HUES6 (cell line): ENCODE measurements around the gene CSHL1.
"Not testable (repeated sequence)": the region's sequence is repeated elsewhere in the genome, so short reads cannot be mapped to it uniquely, and the experiment has no call there.

Source experiments
- H3K27ac ChIP-seq: 2 replicates; pipeline ENCODE4 v1.7.0; 2013; ENCODE audit warnings: low read depth, mild to moderate bottlenecking, low read length, inconsistent platforms
- H3K27me3 ChIP-seq: 2 replicates; pipeline ENCODE4 v1.6.1; 2013; ENCODE audit warnings: low read length; ENCODE audit not compliant: control insufficient read depth, insufficient read depth
- H3K36me3 ChIP-seq: 2 replicates; pipeline ENCODE4 v1.6.1; 2013; ENCODE audit warnings: low read length; ENCODE audit not compliant: control insufficient read depth, insufficient read depth
- H3K4me1 ChIP-seq: 2 replicates; pipeline ENCODE4 v1.6.1; 2013; ENCODE audit warnings: low read length; ENCODE audit not compliant: control insufficient read depth, insufficient read depth
- H3K4me3 ChIP-seq: 2 replicates; pipeline ENCODE4 v1.5.1; 2013; ENCODE audit warnings: low read depth, low read length
- H3K9ac ChIP-seq: one replicate; pipeline ENCODE4 v1.6.1; 2013; ENCODE audit warnings: mild to moderate bottlenecking, low read length
- H3K9me3 ChIP-seq: 2 replicates; pipeline ENCODE4 v1.6.1; 2013; ENCODE audit warnings: low read depth, low read length; ENCODE audit not compliant: control insufficient read depth, insufficient read depth

The CSHL1 gene

DNA sequence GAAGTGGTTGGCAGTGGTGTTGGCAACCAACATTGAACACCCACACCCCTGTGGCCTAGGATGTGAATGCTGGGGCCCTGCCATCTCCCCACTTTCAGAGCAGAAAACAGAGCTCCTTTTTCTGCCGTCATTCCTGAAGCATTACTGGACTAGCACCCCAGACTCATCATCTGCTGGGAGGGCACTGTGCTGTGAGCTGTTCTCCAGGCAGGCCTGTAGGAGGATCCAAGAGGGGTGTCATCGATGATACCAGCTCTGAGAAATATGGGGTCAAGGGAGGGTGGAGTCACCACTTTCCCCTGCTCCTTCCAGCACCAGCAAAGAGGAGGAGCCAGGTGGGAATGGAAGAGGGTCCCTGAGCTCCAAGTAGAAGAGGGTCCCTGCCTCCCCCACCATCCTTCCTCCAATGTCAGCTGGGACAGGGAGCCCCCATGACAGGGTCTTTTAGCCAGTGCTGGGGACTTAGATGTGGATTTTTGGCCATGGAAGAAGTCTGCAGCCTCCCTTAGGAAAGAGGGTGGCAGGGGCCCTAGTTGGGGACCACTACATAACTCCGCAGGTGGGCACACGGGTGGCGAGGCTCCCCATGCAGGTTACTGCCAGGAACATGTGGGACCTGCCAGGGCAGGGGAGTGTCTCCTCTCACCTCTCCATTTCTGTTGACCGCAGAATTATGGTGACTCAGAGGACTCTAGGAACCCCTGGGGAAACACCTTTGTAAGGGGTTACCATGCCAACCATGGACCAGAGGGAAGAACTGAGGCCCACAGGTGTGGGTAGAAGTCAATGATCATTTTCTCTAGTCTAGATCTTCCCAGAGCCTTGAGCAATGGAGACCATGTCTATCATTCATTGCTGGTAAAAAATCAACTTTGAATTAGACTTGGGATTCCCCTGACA, 11.9 kb downstream of the CSHL1 start:
- not testable (repeated sequence) for H3K36me3 ChIP-seq, H3K27ac ChIP-seq, H3K9me3 ChIP-seq, H3K9ac ChIP-seq, H3K4me1 ChIP-seq, H3K27me3 ChIP-seq, H3K4me3 ChIP-seq

DNA sequence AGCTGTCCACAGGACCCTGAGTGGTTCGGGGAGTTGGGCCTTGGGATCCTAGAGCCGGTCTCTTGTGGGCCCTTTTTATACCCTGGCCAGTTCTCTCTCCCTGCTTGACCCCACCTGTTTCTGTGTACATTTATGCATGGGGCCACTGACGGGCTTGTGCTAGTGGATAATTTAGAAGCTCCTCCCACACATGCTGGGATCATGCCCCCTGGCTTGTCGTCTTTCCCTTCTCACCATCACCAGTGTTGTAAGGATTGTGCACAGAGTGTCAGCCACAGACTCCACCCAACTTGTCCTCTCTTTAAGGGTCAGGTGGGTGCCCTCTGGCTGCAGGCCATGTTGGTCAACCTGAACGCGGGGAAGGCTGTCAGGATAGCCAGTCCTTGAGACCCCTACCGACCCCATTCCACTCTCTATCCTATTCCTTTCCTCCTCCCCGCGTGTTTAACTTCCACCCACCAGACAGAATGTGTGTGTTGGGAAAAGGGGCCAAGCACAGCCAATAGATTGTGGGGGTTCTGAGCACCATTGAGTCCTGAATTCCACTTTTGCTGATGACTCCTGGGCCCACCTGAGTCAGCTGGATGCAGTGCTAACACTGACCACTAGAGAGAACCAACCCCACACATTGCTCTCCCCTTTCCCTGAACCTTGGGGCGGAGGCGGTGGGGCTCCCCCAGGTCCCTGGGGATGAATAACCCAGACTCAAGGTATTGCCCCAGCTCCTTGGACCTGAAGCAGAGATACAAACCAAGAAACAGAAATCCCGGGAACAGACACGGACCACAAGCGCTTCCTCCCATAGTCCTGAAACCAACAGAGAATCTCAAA, 14.3 kb downstream of the CSHL1 start, which contains the start of gene CSH1:
Gene CSH1, minus strand, starts transcription at position 51 of the 831 bp plus-strand sequence. CDS start 63 bp downstream, outside the sequence.
- H3K9ac ChIP-seq, H3K4me3 ChIP-seq, H3K27ac ChIP-seq, H3K36me3 ChIP-seq, H3K27me3 ChIP-seq, H3K9me3 ChIP-seq, H3K4me1 ChIP-seq: not testable (repeated sequence)

DNA sequence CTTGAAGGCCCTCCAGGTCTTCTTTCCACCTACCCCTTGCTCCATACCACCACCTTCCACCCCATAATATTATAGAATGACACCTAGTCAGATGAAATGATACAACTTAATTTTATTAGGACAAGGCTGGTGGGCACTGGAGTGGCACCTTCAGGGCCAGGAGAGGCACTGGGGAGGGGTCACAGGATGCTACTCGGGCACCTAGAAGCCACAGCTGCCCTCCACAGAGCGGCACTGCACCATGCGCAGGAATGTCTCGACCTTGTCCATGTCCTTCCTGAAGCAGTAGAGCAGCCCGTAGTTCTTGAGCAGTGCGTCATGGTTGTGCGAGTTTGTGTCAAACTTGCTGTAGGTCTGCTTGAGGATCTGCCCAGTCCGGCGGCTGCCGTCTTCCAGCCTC, 16.2 kb downstream of the CSHL1 start:
- H3K27me3 ChIP-seq, H3K27ac ChIP-seq, H3K4me3 ChIP-seq, H3K36me3 ChIP-seq, H3K4me1 ChIP-seq, H3K9ac ChIP-seq, H3K9me3 ChIP-seq: not testable (repeated sequence)

DNA sequence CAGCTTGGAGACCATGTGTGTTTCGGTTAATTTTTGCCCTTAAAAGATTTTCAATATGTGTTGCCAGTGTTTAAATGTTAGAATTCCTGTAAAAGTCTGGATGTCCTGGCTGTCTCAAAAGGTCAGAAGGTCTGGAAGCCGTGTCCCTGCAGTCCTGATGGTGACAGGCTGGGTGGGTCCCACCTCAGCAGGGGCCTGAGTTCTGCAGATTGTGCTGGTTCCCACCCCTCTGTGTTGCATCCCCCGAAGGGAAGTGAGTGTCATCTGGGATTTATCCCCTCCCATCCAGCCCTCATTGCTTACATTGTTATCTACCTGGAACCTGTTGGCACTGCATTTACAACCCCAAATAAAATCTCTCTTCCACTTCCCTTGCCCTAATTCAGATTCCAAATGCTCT, 17.0 kb downstream of the CSHL1 start:
- H3K4me3 ChIP-seq, H3K36me3 ChIP-seq, H3K27me3 ChIP-seq, H3K9ac ChIP-seq, H3K27ac ChIP-seq, H3K9me3 ChIP-seq, H3K4me1 ChIP-seq: not testable (repeated sequence)

DNA sequence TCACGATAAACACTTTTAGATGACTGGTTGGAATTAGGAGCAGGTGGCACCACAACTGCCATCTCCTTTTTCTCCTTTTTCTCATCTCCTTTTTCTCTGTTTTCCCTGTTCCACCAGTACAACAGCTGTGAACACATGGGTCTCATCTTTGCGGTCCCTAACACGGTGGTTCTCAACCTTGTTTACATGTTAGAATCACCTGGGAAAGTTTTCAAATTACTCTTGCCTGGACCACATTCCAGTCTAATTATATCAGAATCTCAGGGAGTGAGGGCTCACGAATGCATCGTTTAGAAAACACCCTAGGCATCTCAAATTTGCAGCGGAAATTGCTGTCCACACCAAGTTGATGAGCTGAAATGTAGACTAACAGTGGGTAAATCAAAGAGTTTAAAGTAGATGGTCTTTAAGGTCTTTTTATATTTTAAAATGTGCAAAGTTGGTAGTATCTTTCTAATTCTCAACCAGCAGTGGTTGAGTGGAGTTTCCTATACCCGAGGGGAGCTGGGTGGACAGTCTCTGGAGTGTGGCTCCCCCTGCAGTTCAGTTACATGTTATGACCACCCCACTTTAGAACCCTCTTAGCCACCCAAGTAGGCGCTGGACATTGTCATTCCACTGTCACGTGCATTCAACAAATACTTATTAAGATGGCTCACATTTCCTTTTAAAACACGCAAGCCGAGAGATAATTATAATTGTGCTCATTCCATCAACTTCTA, 18.6 kb downstream of the CSHL1 start:
- not testable (repeated sequence) for H3K36me3 ChIP-seq, H3K9me3 ChIP-seq, H3K4me3 ChIP-seq, H3K4me1 ChIP-seq, H3K9ac ChIP-seq, H3K27me3 ChIP-seq, H3K27ac ChIP-seq

DNA sequence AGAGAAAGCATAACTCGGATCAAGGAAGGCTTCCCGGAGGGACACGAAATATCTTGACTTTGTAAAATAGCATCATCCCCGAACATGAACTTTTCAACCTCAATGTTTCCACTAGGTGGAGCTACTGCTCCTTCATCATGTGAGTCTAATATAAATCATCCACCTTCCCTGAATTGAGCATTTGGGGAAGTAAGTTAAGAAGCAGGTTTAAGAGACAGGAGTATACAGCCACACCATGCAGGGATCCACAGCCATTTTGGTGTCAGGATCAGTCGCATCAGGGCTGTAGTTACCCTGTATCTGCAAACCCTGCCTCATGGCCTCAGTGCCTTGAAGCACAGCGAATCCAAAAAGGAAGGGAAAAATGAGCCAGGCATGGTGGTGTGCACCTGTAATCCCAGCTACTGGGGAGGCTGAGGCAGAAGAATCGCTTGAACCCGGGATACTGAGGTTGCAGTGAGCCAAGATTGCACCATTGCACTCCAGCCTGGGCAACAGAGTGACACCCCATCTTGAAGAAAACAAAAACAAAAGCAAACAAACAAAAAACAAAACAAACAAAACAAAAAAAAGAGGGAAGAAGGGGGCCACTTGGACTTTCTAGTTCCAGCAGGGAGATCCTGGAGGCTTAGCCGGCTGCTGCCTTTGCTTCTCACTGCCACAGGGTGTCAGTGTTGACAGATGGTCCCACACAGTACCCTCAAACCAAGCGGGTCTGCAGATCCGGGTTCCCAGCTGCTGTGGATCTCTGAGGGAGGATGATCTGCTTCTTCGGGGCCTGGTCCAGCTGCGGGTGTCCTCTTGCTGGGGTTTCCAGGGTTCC, 21.8 kb downstream of the CSHL1 start:
- H3K4me3 ChIP-seq, H3K9me3 ChIP-seq, H3K27ac ChIP-seq, H3K36me3 ChIP-seq, H3K27me3 ChIP-seq, H3K9ac ChIP-seq, H3K4me1 ChIP-seq: not testable (repeated sequence)

DNA sequence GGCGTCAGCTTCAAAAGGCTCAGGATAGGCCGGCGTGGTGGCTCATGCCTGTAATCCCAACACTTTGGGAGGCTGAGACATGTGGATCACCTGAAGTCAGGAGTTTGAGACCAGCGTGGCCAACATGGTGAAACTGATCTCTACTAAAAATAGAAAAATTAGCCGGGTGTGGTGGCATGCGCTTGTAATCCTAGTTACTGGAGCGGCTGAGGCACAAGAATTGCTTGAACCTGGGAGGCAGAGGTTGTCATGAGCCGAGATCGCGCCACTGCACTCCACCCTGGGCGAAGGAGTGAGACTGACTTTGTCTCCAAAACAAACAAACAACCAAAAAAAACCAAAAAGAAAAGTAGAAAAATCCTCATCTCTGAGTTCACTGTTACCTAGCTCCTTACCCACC, 25.9 kb downstream of the CSHL1 start:
- H3K4me3 ChIP-seq, H3K27me3 ChIP-seq, H3K9ac ChIP-seq, H3K36me3 ChIP-seq, H3K27ac ChIP-seq, H3K9me3 ChIP-seq: not testable (repeated sequence)
- H3K4me1 ChIP-seq = peaks cover 14% of the 10 kb centered on the region

DNA sequence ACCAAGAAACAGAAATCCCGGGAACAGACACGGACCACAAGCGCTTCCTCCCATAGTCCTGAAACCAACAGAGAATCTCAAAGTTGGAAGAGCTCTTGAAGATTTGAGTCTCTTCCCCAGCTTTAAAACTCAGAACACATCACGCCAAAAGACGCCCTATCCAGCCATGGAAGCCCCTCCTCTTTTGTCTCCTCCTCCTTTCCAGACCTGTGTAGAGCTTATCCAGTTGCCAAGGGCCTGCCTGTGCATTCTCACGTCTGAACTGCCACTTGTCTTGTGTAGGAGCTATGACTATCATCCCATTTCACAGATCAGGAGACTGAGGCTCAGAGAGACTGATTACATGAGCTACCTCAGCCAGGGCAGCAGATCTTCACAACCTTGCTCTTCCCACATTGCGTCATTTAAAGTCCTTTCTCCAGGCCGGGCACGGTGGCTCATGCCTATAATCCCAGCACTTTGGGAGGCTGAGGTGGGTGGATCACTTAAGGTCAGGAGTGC, 28.4 kb downstream of the CSHL1 start:
- not testable (repeated sequence) for H3K27me3 ChIP-seq, H3K9me3 ChIP-seq, H3K27ac ChIP-seq, H3K9ac ChIP-seq, H3K4me3 ChIP-seq, H3K36me3 ChIP-seq
- peaks cover 14% of the 10 kb centered on the region for H3K4me1 ChIP-seq

DNA sequence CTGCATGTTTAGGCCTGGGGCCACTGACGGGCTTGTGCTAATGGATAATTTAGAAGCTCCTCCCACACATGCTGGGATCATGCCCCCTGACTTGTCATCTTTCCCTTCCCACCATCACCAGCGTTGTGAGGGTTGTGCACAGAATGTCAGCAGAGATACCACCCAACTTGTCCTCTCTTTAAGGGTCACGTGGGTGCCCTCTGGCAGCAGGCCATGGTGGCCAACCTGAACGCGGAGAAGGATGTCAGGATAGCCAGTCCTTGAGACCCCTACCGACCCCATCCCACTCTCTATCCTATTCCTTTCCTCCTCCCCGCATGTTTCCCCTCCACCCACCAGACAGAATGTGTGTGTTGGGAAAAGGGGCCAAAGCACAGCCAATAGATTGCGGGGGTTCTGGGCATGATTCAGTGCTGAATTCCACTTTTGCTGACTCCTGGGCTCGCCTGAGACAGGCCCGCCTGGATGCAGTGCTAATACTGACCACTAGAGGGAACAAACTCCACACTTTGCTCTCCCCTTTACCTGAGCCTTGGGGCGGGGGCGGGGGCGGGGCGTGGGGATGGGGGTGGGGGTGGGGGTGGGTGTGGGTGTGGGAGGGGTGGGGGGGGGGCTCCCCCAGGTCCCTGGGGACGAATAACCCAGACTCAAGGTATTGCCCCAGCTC, 29.0 kb downstream of the CSHL1 start, which contains the start of gene GH2:
Gene GH2, minus strand, starts transcription at position 10 of the 667 bp plus-strand sequence. CDS start 143 bp downstream, outside the sequence.
- Histone ChIP-seq H3K27me3 (no peaks in the 10 kb centered on the region), H3K27ac (no peak within 1 kb of the TSS), H3K9me3 (no peaks in the 10 kb centered on the region), H3K9ac (no peak within 1 kb of the TSS), H3K4me3 (peak within 1 kb of the TSS; percentile 16; the same call in 1 of the 2 replicates), H3K4me1 (peaks cover 14% of the 10 kb centered on the region), H3K36me3 (no peaks in the 10 kb centered on the region)

DNA sequence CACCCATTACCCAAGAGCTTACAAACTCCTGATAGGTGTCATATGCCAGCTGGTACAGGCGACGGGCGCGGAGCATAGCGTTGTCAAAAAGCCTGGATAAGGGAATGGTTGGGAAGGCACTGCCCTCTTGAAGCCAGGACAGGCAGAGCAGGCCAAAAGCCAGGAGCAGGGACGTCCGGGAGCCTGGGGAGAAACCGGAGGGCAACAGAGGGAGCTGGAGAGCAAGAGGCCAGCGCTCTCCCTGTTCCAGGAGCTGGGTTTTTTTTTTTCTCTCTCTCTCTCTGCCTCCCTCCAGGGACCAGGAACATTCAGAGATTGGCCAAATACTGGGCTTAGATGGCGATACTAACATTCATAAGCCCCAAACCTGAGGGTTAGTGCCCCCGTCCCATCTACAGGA, 29.7 kb downstream of the CSHL1 start:
- Histone ChIP-seq H3K4me3 (peak overlapping the region; percentile 16; the same call in 1 of the 2 replicates), H3K4me1 (peaks cover 14% of the 10 kb centered on the region)
- not testable (repeated sequence) for H3K9ac ChIP-seq, H3K36me3 ChIP-seq, H3K9me3 ChIP-seq, H3K27me3 ChIP-seq, H3K27ac ChIP-seq
